ENCODE data around the gene HSH2D.

The HSH2D gene

GRCh38 chr19:16191216-16191908 is 47.9 kb downstream of the HSH2D start:
- no peak for DNase-seq (ENCODE audit: extremely low read depth in 1 of 2, low read depth in 1 of 2)

- DNase-seq (ENCODE audit: extremely low read depth in 1 of 2, low read depth in 1 of 2): no peak
These were observed 50.0 kb downstream of the HSH2D start for GRCh38 chr19:16193466-16193865.

GRCh38 chr19:16197188-16197621 is 53.7 kb downstream of the HSH2D start:
- DNase-seq (ENCODE audit: extremely low read depth in 1 of 2, low read depth in 1 of 2): no peak

- DNase-seq (ENCODE audit: extremely low read depth in 1 of 2, low read depth in 1 of 2): peak; percentile 96 to 98
These were observed 54.3 kb downstream of the HSH2D start, which contains the start of gene AP1M1 for GRCh38 chr19:16197622-16198369. Gene AP1M1 (plus strand): TSS chr19:16197911. CDS start chr19:16198027, 116 bp downstream.

GRCh38 chr19:16198370-16198651 is 54.8 kb downstream of the HSH2D start:
- no peak for DNase-seq (ENCODE audit: extremely low read depth in 1 of 2, low read depth in 1 of 2)

GRCh38 chr19:16199275-16199932 is 55.9 kb downstream of the HSH2D start:
- no peak for DNase-seq (ENCODE audit: extremely low read depth in 1 of 2, low read depth in 1 of 2)

GRCh38 chr19:16200038-16201010 is 56.8 kb downstream of the HSH2D start:
- no peak for DNase-seq (ENCODE audit: extremely low read depth in 1 of 2, low read depth in 1 of 2)

GRCh38 chr19:16201011-16201391 is 57.5 kb downstream of the HSH2D start:
- no peak for DNase-seq (ENCODE audit: extremely low read depth in 1 of 2, low read depth in 1 of 2)

- DNase-seq (ENCODE audit: extremely low read depth in 1 of 2, low read depth in 1 of 2): no peak
These were observed 59.1 kb downstream of the HSH2D start for GRCh38 chr19:16202320-16203255.

- DNase-seq (ENCODE audit: extremely low read depth in 1 of 2, low read depth in 1 of 2): no peak
These were observed 59.9 kb downstream of the HSH2D start for GRCh38 chr19:16203256-16204004.

GRCh38 chr19:16204005-16204294 is 60.5 kb downstream of the HSH2D start:
- no peak for DNase-seq (ENCODE audit: extremely low read depth in 1 of 2, low read depth in 1 of 2)

- DNase-seq (ENCODE audit: extremely low read depth in 1 of 2, low read depth in 1 of 2): no peak
These were observed 61.9 kb downstream of the HSH2D start for GRCh38 chr19:16205205-16206045.

- DNase-seq (ENCODE audit: extremely low read depth in 1 of 2, low read depth in 1 of 2): no peak
These were observed 62.6 kb downstream of the HSH2D start for GRCh38 chr19:16206046-16206605.

GRCh38 chr19:16206637-16207036 is 63.2 kb downstream of the HSH2D start:
- no peak for DNase-seq (ENCODE audit: extremely low read depth in 1 of 2, low read depth in 1 of 2)

GRCh38 chr19:16207063-16207462 is 63.6 kb downstream of the HSH2D start:
- DNase-seq (ENCODE audit: extremely low read depth in 1 of 2, low read depth in 1 of 2): no peak

- DNase-seq (ENCODE audit: extremely low read depth in 1 of 2, low read depth in 1 of 2): no peak
These were observed 64.1 kb downstream of the HSH2D start for GRCh38 chr19:16207490-16208025.

Data from activated CD8-positive, alpha-beta memory T cell treated with anti-CD3 and anti-CD28 coated beads for 1 hour (primary cell).